ENCODE results near the gene PACS1.

The PACS1 gene

GRCh38 chr11:66293777-66294625, 223.9 kb downstream of the PACS1 start:
- TF ChIP-seq CTCF (conservative IDR thresholded peaks at IDR 0.05) (no peak), ZFX (IDR thresholded peaks at IDR 0.05) (no peak)
- no peak overlapping the region for H3K27ac ChIP-seq
